K562 (cell line): ENCODE measurements around the gene ZNF407. TPM values are rescaled to one million over a fixed set of nuclear protein-coding genes. Genes with fewer than 3 reads are reported as not detected.

ENCODE experiments used
- EP300 ChIP-seq: IDR thresholded peaks from 2 replicates; pipeline ENCODE4 v1.6.1; 2012; ENCODE audit warnings: low read length, improper control_type of control experiment
- ETS1 ChIP-seq: conservative IDR thresholded peaks from 2 replicates; pipeline ENCODE4 v1.6.1; 2011; ENCODE audit warnings: low read depth, mild to moderate bottlenecking, low read length; ENCODE audit not compliant: control insufficient read depth
- NONO ChIP-seq, 2 experiments: fragments of 200-400 bp in 1 of 2; fragments of 450-650 bp in 1 of 2; formaldehyde crosslinking in 1 of 2; IDR thresholded peaks; 2 replicates each; pipeline ENCODE4 v1.6.1; 2017; ENCODE audit warnings: low read depth in 2 of 2, mild to moderate bottlenecking in 2 of 2, moderate library complexity in 2 of 2, low read length in 1 of 2
- TGIF2 ChIP-seq: sonication (generic); formaldehyde crosslinking; IDR thresholded peaks from 2 replicates; pipeline ENCODE4 v1.8.1; 2022; ENCODE audit warnings: mild to moderate bottlenecking, missing genetic modification reagents, moderate library complexity
- ZEB2 ChIP-seq: fragments of 450-650 bp; IDR thresholded peaks from 2 replicates; pipeline ENCODE4 v1.6.1; 2016
- ZNF165 ChIP-seq: fragments of 250-450 bp; sonication (Bioruptor Pico); IDR thresholded peaks from 2 replicates; pipeline ENCODE4 v1.4.0; 2020; ENCODE audit warnings: borderline replicate concordance
- ZNF280B ChIP-seq: fragments of 250-450 bp; sonication (Bioruptor Pico); IDR thresholded peaks from 2 replicates; pipeline ENCODE4 v1.5.1; 2021; ENCODE audit warnings: mild to moderate bottlenecking
- ZNF318 ChIP-seq, 2 experiments: fragments of 450-650 bp; IDR thresholded peaks; 2 replicates each; pipeline ENCODE4 v1.6.1; 2016; ENCODE audit warnings: mild to moderate bottlenecking in 2 of 2, borderline replicate concordance in 1 of 2, low read depth in 1 of 2, moderate library complexity in 1 of 2
- ZNF668 ChIP-seq: fragments of 250-450 bp; sonication (Bioruptor Pico); IDR thresholded peaks from 2 replicates; pipeline ENCODE4 v1.8.0; 2022; ENCODE audit warnings: mild to moderate bottlenecking, inconsistent platforms
- polyA plus RNA-seq, 8 experiments: library from polyadenylated mRNA; depleted of rRNA in 4 of 8; stranded (reverse) in 5 of 8; unstranded in 3 of 8; fragments of >200 nt; fragmentation: Nextera tagmentation in 2 of 8; fragmentation: Illumina TruSeq in 1 of 8; extraction: Ambion mirVana in 2 of 8; extraction: Trizol in 1 of 8; gene quantifications; 2 replicates each; pipeline versions ENCODE4 v1.2.1 to v1.2.3, GENCODE V29; 2011 to 2014; ENCODE audit warnings: inconsistent platforms in 1 of 8, missing spikeins in 1 of 8
- total RNA-seq, 7 experiments: library from RNA; depleted of rRNA in 6 of 7; stranded (reverse); fragments of >200 nt in 6 of 7; fragmentation: Illumina TruSeq in 2 of 7; extraction: Trizol in 2 of 7; gene quantifications; 2 replicates each; pipeline versions ENCODE4 v1.2.1 to v1.2.3, GENCODE V29; 2011 to 2021; ENCODE audit warnings: low replicate concordance in 1 of 7

ZNF407 gene
- total and polyA plus RNA-seq, 9 of the 15 experiments (the other 6 are each of a cell fraction or from before 2014, with no cell fraction given) = 0.21 to 5.4 (median 2.3) TPM

- no peak for TF ChIP-seq ZNF280B
- no peak for TF ChIP-seq TGIF2 (CRISPR knock-in tag)
- TF ChIP-seq ZNF318 (IDR thresholded peaks at IDR 0.05; ENCODE audit: borderline replicate concordance in 1 of 2, low read depth in 1 of 2) = no peak
- no peak for TF ChIP-seq ZEB2
- no peak for TF ChIP-seq EP300
- no peak for TF ChIP-seq ETS1
- TF ChIP-seq ZNF165 (CRISPR knock-in tag) = no peak
- no peak for TF ChIP-seq ZNF668 (CRISPR knock-in tag)
- no peak for TF ChIP-seq NONO (IDR thresholded peaks at IDR 0.05; ENCODE audit: low read depth in 2 of 2, low read length in 1 of 2)
- TF ChIP-seq, all 486 proteins: peak for 0
Observed at GRCh38 chr18:74577019-74577418, 20.7 kb upstream of the ZNF407 start (continued).
